Erythroblast (primary cell): ENCODE measurements around the gene GABRG3.

Experiments
- GATA1 ChIP-seq: IDR thresholded peaks from 2 replicates; pipeline ENCODE4 v1.6.1; 2011; ENCODE audit warnings: low read depth, mild to moderate bottlenecking, control low read depth, low read length, moderate library complexity
- POLR2A ChIP-seq: IDR thresholded peaks from 2 replicates; pipeline ENCODE4 v1.6.1; 2011; ENCODE audit warnings: mild to moderate bottlenecking, low read length

- TF ChIP-seq POLR2A (no peak), GATA1 (no peak)
Measured at GRCh38 chr15:27448234-27448633, 477.3 kb downstream of the GABRG3 start.
